Measurements from ENCODE around the gene PTPRB. TPM values are rescaled to one million over a fixed set of nuclear protein-coding genes. Genes with fewer than 3 reads are reported as not detected.

The PTPRB gene
- total RNA-seq, 1 experiment from 2014 or later = 0.71 TPM

- DNase-seq (ENCODE audit: low read depth, low spot score) = no peak
- in situ Hi-C loops (cut with HindIII; ENCODE audit: low pct_unique_long_range_greater_than_20kb, low sequenced_read_pairs) = no loop called here
Measured at GRCh38 chr12:70648191-70648590, 11.0 kb upstream of the PTPRB start.

- DNase-seq (ENCODE audit: low read depth, low spot score) = no peak
- in situ Hi-C loops (cut with HindIII; ENCODE audit: low pct_unique_long_range_greater_than_20kb, low sequenced_read_pairs) = no loop called here
Measured at GRCh38 chr12:70646850-70647249, 9.6 kb upstream of the PTPRB start.

GRCh38 chr12:70645494-70646317 is 8.5 kb upstream of the PTPRB start:
- in situ Hi-C loops (cut with HindIII; ENCODE audit: low pct_unique_long_range_greater_than_20kb, low sequenced_read_pairs) = no loop called here
- peak; percentile 74 for DNase-seq (ENCODE audit: low read depth, low spot score)

- in situ Hi-C loops (cut with HindIII; ENCODE audit: low pct_unique_long_range_greater_than_20kb, low sequenced_read_pairs) = no loop called here
- no peak for DNase-seq (ENCODE audit: low read depth, low spot score)
Measured at GRCh38 chr12:70644861-70645260, 7.6 kb upstream of the PTPRB start.

GRCh38 chr12:70643939-70644338 is 6.7 kb upstream of the PTPRB start:
- no peak for DNase-seq (ENCODE audit: low read depth, low spot score)
- in situ Hi-C loops (cut with HindIII; ENCODE audit: low pct_unique_long_range_greater_than_20kb, low sequenced_read_pairs) = no loop called here

- no peak for DNase-seq (ENCODE audit: low read depth, low spot score)
- in situ Hi-C loops (cut with HindIII; ENCODE audit: low pct_unique_long_range_greater_than_20kb, low sequenced_read_pairs) = no loop called here
Measured at GRCh38 chr12:70641691-70642090, 4.5 kb upstream of the PTPRB start.

- in situ Hi-C loops (cut with HindIII; ENCODE audit: low pct_unique_long_range_greater_than_20kb, low sequenced_read_pairs) = no loop called here
- no peak for DNase-seq (ENCODE audit: low read depth, low spot score)
Measured at GRCh38 chr12:70640901-70641300, 3.7 kb upstream of the PTPRB start.

- no peak for DNase-seq (ENCODE audit: low read depth, low spot score)
- in situ Hi-C loops (cut with HindIII; ENCODE audit: low pct_unique_long_range_greater_than_20kb, low sequenced_read_pairs) = no loop called here
Measured at GRCh38 chr12:70639535-70639934, 2.3 kb upstream of the PTPRB start.

GRCh38 chr12:70638639-70639360 is 1.6 kb upstream of the PTPRB start:
- in situ Hi-C loops (cut with HindIII; ENCODE audit: low pct_unique_long_range_greater_than_20kb, low sequenced_read_pairs) = no loop called here
- DNase-seq (ENCODE audit: low read depth, low spot score) = no peak

- DNase-seq (ENCODE audit: low read depth, low spot score) = no peak
- in situ Hi-C loops (cut with HindIII; ENCODE audit: low pct_unique_long_range_greater_than_20kb, low sequenced_read_pairs) = no loop called here
Measured at GRCh38 chr12:70635755-70636154, 1.5 kb downstream of the PTPRB start.

GRCh38 chr12:70628701-70629480 is 8.3 kb downstream of the PTPRB start:
- DNase-seq (ENCODE audit: low read depth, low spot score) = no peak

GRCh38 chr12:70627677-70628076 is 9.6 kb downstream of the PTPRB start:
- in situ Hi-C loops (cut with HindIII; ENCODE audit: low pct_unique_long_range_greater_than_20kb, low sequenced_read_pairs) = no loop called here
- DNase-seq (ENCODE audit: low read depth, low spot score) = no peak

More at GRCh38 chr12:70628701-70629480, 8.3 kb downstream of the PTPRB start:
- in situ Hi-C loops (cut with HindIII; ENCODE audit: low pct_unique_long_range_greater_than_20kb, low sequenced_read_pairs) = no loop called here

GRCh38 chr12:70626180-70626579 is 11.0 kb downstream of the PTPRB start:
- no peak for DNase-seq (ENCODE audit: low read depth, low spot score)
- in situ Hi-C loops (cut with HindIII; ENCODE audit: low pct_unique_long_range_greater_than_20kb, low sequenced_read_pairs) = no loop called here

GRCh38 chr12:70619471-70620152 is 17.6 kb downstream of the PTPRB start:
- in situ Hi-C loops (cut with HindIII; ENCODE audit: low pct_unique_long_range_greater_than_20kb, low sequenced_read_pairs) = no loop called here
- no peak for DNase-seq (ENCODE audit: low read depth, low spot score)

GRCh38 chr12:70618371-70618770 is 18.9 kb downstream of the PTPRB start:
- DNase-seq (ENCODE audit: low read depth, low spot score) = no peak
- in situ Hi-C loops (cut with HindIII; ENCODE audit: low pct_unique_long_range_greater_than_20kb, low sequenced_read_pairs) = no loop called here

- in situ Hi-C loops (cut with HindIII; ENCODE audit: low pct_unique_long_range_greater_than_20kb, low sequenced_read_pairs) = no loop called here
- DNase-seq (ENCODE audit: low read depth, low spot score) = no peak
Measured at GRCh38 chr12:70617450-70617849, 19.8 kb downstream of the PTPRB start.

GRCh38 chr12:70615174-70615866 is 21.9 kb downstream of the PTPRB start:
- no peak for DNase-seq (ENCODE audit: low read depth, low spot score)
- in situ Hi-C loops (cut with HindIII; ENCODE audit: low pct_unique_long_range_greater_than_20kb, low sequenced_read_pairs) = no loop called here
